RPMI8226 (cell line): ENCODE data around the gene ERBB4.

Experiments
- DNase-seq: peaks from one replicate; pipeline ENCODE4 v3.0.0-alpha.2; 2015

The ERBB4 gene

GRCh38 chr2:212360068-212360460, 178.5 kb downstream of the ERBB4 start:
- DNase-seq: no peak

GRCh38 chr2:212359425-212360067, 179.1 kb downstream of the ERBB4 start:
- no peak for DNase-seq

GRCh38 chr2:212357606-212358005, 181.0 kb downstream of the ERBB4 start:
- DNase-seq: no peak

GRCh38 chr2:212354382-212354781, 184.2 kb downstream of the ERBB4 start:
- DNase-seq: no peak

- no peak for DNase-seq
Observed at GRCh38 chr2:212348501-212348900, 190.1 kb downstream of the ERBB4 start.

GRCh38 chr2:212346865-212347264, 191.7 kb downstream of the ERBB4 start:
- no peak for DNase-seq

- no peak for DNase-seq
Observed at GRCh38 chr2:212345966-212346365, 192.6 kb downstream of the ERBB4 start.

- DNase-seq: no peak
Observed at GRCh38 chr2:212344131-212344530, 194.5 kb downstream of the ERBB4 start.

- no peak for DNase-seq
Observed at GRCh38 chr2:212343167-212343566, 195.4 kb downstream of the ERBB4 start.

GRCh38 chr2:212337486-212338343, 200.9 kb downstream of the ERBB4 start:
- DNase-seq: no peak

- DNase-seq: no peak
Observed at GRCh38 chr2:212337036-212337435, 201.6 kb downstream of the ERBB4 start.

GRCh38 chr2:212330263-212330662, 208.3 kb downstream of the ERBB4 start:
- DNase-seq: no peak

- DNase-seq: no peak
Observed at GRCh38 chr2:212328712-212329496, 209.7 kb downstream of the ERBB4 start.

- DNase-seq: no peak
Observed at GRCh38 chr2:212328136-212328535, 210.5 kb downstream of the ERBB4 start.

- DNase-seq: no peak
Observed at GRCh38 chr2:212327171-212327809, 211.3 kb downstream of the ERBB4 start.

GRCh38 chr2:212318636-212319035, 220.0 kb downstream of the ERBB4 start:
- DNase-seq: no peak

- DNase-seq: no peak
Observed at GRCh38 chr2:212314680-212315079, 223.9 kb downstream of the ERBB4 start.

GRCh38 chr2:212311807-212312404, 226.7 kb downstream of the ERBB4 start:
- no peak for DNase-seq

- no peak for DNase-seq
Observed at GRCh38 chr2:212299943-212300342, 238.7 kb downstream of the ERBB4 start.

- no peak for DNase-seq
Observed at GRCh38 chr2:212299333-212299732, 239.3 kb downstream of the ERBB4 start.

- DNase-seq: no peak
Observed at GRCh38 chr2:212295571-212295970, 243.0 kb downstream of the ERBB4 start.

GRCh38 chr2:212294816-212295215, 243.8 kb downstream of the ERBB4 start:
- DNase-seq: no peak

- no peak for DNase-seq
Observed at GRCh38 chr2:212289301-212289700, 249.3 kb downstream of the ERBB4 start.
